Endothelial cell of umbilical vein (primary cell): Measurements from ENCODE around the gene LINC01488. TPM values are rescaled to one million over a fixed set of nuclear protein-coding genes. Genes with fewer than 3 reads are reported as not detected.

ENCODE experiments used
- BruUV-seq: library from RNA; stranded (reverse); fragments of 400-500 nt; replicated peaks from 2 replicates; lab custom pipeline; 2021; lab: Mats Ljungman, UMichigan
- CTCF ChIA-PET: fragments of 300-600, 350-600 bp; sonication (Branson Sonifier 250); formaldehyde crosslinking; loops from one replicate; lab custom pipeline; 2021; ENCODE audit warnings: antibody characterized with exemption, inconsistent platforms; lab: Charles Lee
- POLR2A ChIA-PET: fragments of 300-600, 350-600 bp; sonication (Branson Sonifier 250); formaldehyde crosslinking; loops from one replicate; lab custom pipeline; 2021; ENCODE audit warnings: antibody characterized with exemption, inconsistent platforms; lab: Charles Lee
- DNase-seq: peaks from one replicate; pipeline ENCODE4 v3.0.0-alpha.2; 2011; ENCODE audit warnings: low read depth, low spot score
- FAIRE-seq: peaks from 2 replicates; lab custom pipeline; 2011; peaks lifted over from hg19 to GRCh38; lab: Jason Lieb, UNC
- H2AFZ ChIP-seq: 2 replicates; pipeline ENCODE4 v1.6.0; 2012; ENCODE audit warnings: low read depth, low read length, control low read depth, inconsistent platforms
- H3K27ac ChIP-seq: 2 replicates; pipeline ENCODE4 v1.5.1; 2011; ENCODE audit warnings: low read depth, mild to moderate bottlenecking, control low read depth, low read length, moderate library complexity; ENCODE audit not compliant: insufficient read depth
- H3K27me3 ChIP-seq, 2 experiments: 2 replicates each; pipeline versions ENCODE4 v1.6.0 to v1.6.1; 2011; ENCODE audit warnings: low read length in 2 of 2, mixed read lengths in 1 of 2; ENCODE audit not compliant: control insufficient read depth in 2 of 2, insufficient read depth in 2 of 2
- H3K36me3 ChIP-seq, 2 experiments: 2 replicates in 1 of 2; 3 replicates in 1 of 2; pipeline ENCODE4 v1.5.1; 2011; ENCODE audit warnings: low read length in 2 of 2, mild to moderate bottlenecking in 1 of 2, moderate library complexity in 1 of 2; ENCODE audit not compliant: control insufficient read depth in 2 of 2, insufficient read depth in 2 of 2; ENCODE audit errors: extremely low read depth in 1 of 2
- H3K4me1 ChIP-seq: 3 replicates; pipeline ENCODE4 v1.5.1; 2011; ENCODE audit warnings: mild to moderate bottlenecking, low read length; ENCODE audit not compliant: control insufficient read depth, insufficient read depth; ENCODE audit errors: extremely low read depth
- H3K4me2 ChIP-seq: 2 replicates; pipeline ENCODE4 v1.6.1; 2011; ENCODE audit warnings: low read length, control low read depth, mixed read lengths; ENCODE audit not compliant: insufficient read depth
- H3K4me3 ChIP-seq, 3 experiments: fragments of 200-600 bp in 1 of 3; sonication (generic), shearing (Covaris generic) in 1 of 3; replicated peaks in 1 of 3; 2 replicates each; pipeline ENCODE4 v1.5.1; 2011 to 2016; ENCODE audit warnings: control low read depth in 3 of 3, low read length in 3 of 3, mild to moderate bottlenecking in 2 of 3, inconsistent platforms in 1 of 3, low read depth in 1 of 3, moderate library complexity in 1 of 3; ENCODE audit not compliant: insufficient read depth in 1 of 3
- H3K79me2 ChIP-seq: 2 replicates; pipeline ENCODE4 v1.6.0; 2012; ENCODE audit warnings: low read length, inconsistent platforms; ENCODE audit not compliant: control insufficient read depth, insufficient read depth
- H3K9ac ChIP-seq: replicated peaks from 2 replicates; pipeline ENCODE3; 2011; ENCODE audit warnings: low read length, control low read depth; ENCODE audit not compliant: insufficient read depth; ENCODE audit errors: extremely low read depth
- H3K9me1 ChIP-seq: replicated peaks from 3 replicates; pipeline ENCODE4 v1.6.0; 2011; ENCODE audit warnings: mild to moderate bottlenecking, low read length; ENCODE audit not compliant: control insufficient read depth, insufficient read depth; ENCODE audit errors: extremely low read depth
- H3K9me3 ChIP-seq: replicated peaks from 2 replicates; pipeline ENCODE4 v1.5.1; 2012; ENCODE audit warnings: low read length, inconsistent platforms; ENCODE audit not compliant: control insufficient read depth, insufficient read depth
- H4K20me1 ChIP-seq: replicated peaks from 2 replicates; pipeline ENCODE3; 2011; ENCODE audit warnings: mild to moderate bottlenecking, low read length; ENCODE audit not compliant: control insufficient read depth, insufficient read depth; ENCODE audit errors: extremely low read depth
- EZH2 ChIP-seq: IDR thresholded peaks from 2 replicates; pipeline ENCODE4 v1.6.1; 2012; ENCODE audit warnings: borderline replicate concordance, low read depth, mild to moderate bottlenecking, moderate library complexity, low read length, inconsistent platforms; ENCODE audit not compliant: severe bottlenecking
- FOS ChIP-seq: IDR thresholded peaks from 2 replicates; pipeline ENCODE4 v1.6.1; 2011; ENCODE audit warnings: mild to moderate bottlenecking, low read length, moderate library complexity, borderline replicate concordance; ENCODE audit not compliant: insufficient read depth
- GATA2 ChIP-seq: IDR thresholded peaks from 2 replicates; pipeline ENCODE4 v1.7.0; 2011; ENCODE audit warnings: low read depth, mild to moderate bottlenecking, moderate library complexity, mixed read lengths, low read length; ENCODE audit not compliant: insufficient read length, insufficient read depth
- JUN ChIP-seq: IDR thresholded peaks from 2 replicates; pipeline ENCODE4 v1.6.1; 2011; ENCODE audit warnings: borderline replicate concordance, low read depth; ENCODE audit not compliant: insufficient read length, insufficient read depth
- MYC ChIP-seq: IDR thresholded peaks from one replicate; pipeline ENCODE4 v1.6.1; 2011; ENCODE audit warnings: mild to moderate bottlenecking, low read depth, low read length
- POLR2A ChIP-seq: IDR thresholded peaks from 2 replicates; pipeline ENCODE4 v1.6.1; 2012; ENCODE audit warnings: low read depth, mild to moderate bottlenecking, control low read depth, low read length
- POLR2AphosphoS5 ChIP-seq: IDR thresholded peaks from 2 replicates; pipeline ENCODE4 v1.6.1; 2012; ENCODE audit warnings: low read depth, mild to moderate bottlenecking, control low read depth, low read length, moderate library complexity; ENCODE audit not compliant: insufficient read depth
- dilution Hi-C: fragments of 300-500 bp; cut with MboI; formaldehyde crosslinking; loops from one replicate; pipeline ENCODE4 v1.15.0; 2019; ENCODE audit warnings: low sequenced_read_pairs; ENCODE audit not compliant: extremely low pct_ligation_motif_present
- intact Hi-C: fragments of 100-400 bp; cut with micrococcal nuclease; formaldehyde crosslinking; loops from one replicate; pipeline ENCODE4 v1.10.0; 2022
- polyA plus RNA-seq, 4 experiments: library from polyadenylated mRNA; depleted of rRNA in 3 of 4; stranded (reverse) in 3 of 4; unstranded in 1 of 4; fragments of >200 nt; gene quantifications; 2 replicates each; pipeline versions ENCODE4 v1.2.1 to v1.2.3, GENCODE V29; 2011 to 2012; ENCODE audit warnings: missing spikeins in 1 of 4
- total RNA-seq: library from RNA; stranded (reverse); gene quantifications from 2 replicates; pipeline ENCODE4 v1.2.3, GENCODE V29; 2021
- TF ChIP-seq, protein P1 (sequence below): IDR thresholded peaks from 2 replicates; pipeline ENCODE4 v1.6.1; 2011; ENCODE audit not compliant: insufficient read depth, insufficient read length
- TF ChIP-seq, protein P2 (sequence below), 2 donors: IDR thresholded peaks; 1 replicate in 1 of 2; 2 replicates in 1 of 2; pipeline ENCODE4 v1.5.1; 2011; ENCODE audit warnings: low read length in 2 of 2, mild to moderate bottlenecking in 2 of 2, moderate library complexity in 2 of 2, control low read depth in 1 of 2, inconsistent platforms in 1 of 2, low read depth in 1 of 2; ENCODE audit not compliant: insufficient read depth in 1 of 2; ENCODE audit errors: extremely low read depth in 1 of 2

LINC01488 gene
- total and polyA plus RNA-seq, 2 donors (not counting 3 experiments of a cell fraction or from before 2014, with no cell fraction given) = not detected

DNA sequence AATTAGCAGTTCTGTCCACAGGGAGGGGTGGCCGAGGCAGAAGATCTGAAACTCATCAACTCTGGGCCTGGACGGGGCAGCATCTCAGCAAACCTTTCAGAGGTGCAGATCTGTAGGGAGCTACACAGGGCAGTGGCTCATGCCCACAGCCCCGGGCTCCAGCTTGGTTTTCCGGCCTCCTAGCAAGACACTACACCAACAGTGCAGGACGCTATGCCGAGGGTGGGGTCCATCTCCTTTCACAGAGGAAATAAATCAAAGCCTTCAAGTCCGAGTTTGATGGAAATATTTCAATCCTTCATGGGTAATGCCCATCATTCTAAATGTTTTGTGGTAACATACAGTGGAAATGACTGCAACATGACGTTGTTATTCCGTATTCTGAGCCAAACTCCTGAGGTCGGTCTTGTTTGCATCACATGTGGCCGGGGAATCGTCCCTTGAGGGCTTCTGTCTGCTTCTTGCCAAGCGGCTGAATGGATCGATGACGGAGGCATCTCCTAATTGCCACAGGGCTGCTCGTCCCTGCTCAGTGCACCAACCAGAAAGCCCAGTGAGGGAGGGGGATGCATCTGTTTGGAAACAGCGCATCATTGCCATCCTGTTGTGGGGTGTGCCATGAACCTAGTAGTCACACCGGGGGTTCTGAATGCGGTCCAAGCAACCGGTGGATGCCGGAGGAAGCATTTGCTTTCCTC is 30.0 kb downstream of the LINC01488 start:
- no peak overlapping the region for H3K4me3 ChIP-seq
- no peak overlapping the region for H3K27ac ChIP-seq
- H2AFZ ChIP-seq = no peak overlapping the region
- ChIA-PET POLR2A (no interaction called here), CTCF (no interaction called here)
- no peaks in the 10 kb centered on the region for H3K79me2 ChIP-seq
- BruUV-seq = no TSS peak
- dilution Hi-C loops = no loop called here
- FAIRE-seq (no peak), DNase-seq (no peak)
- H3K9ac ChIP-seq = no peak overlapping the region
- TF ChIP-seq EZH2 (no peak), FOS (no peak)
- TF ChIP-seq, protein P1, sequence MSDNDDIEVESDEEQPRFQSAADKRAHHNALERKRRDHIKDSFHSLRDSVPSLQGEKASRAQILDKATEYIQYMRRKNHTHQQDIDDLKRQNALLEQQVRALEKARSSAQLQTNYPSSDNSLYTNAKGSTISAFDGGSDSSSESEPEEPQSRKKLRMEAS = no peak
- H3K4me1 ChIP-seq = peaks cover 7% of the 10 kb centered on the region
- H3K9me3 ChIP-seq = no peaks in the 10 kb centered on the region
- H4K20me1 ChIP-seq = no peaks in the 10 kb centered on the region
- no peaks in the 10 kb centered on the region for H3K36me3 ChIP-seq
- no peak overlapping the region for H3K4me2 ChIP-seq
- no peaks in the 10 kb centered on the region for H3K27me3 ChIP-seq
- no peaks in the 10 kb centered on the region for H3K9me1 ChIP-seq
- intact Hi-C loops = no loop called here

DNA sequence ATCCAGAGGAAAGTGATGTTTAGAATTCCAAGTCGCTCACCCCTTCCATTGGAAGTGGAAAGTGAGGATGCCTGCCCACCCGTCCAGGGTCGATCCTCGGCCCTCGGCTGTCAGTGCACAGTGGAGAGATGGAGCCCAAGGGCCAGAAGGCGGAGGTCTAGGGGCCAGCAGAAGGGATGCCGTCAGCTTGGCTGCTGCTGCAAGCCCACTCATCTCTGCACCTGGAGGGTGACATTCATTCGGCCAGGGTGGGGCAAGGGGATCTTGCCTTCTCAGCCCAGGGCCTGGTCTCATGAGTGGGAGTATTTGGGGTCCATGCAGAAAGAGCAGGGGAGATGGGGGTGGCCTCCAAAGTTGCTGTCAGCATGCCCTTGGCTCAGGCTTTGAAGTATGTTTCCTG is 30.7 kb downstream of the LINC01488 start:
- H3K4me2 ChIP-seq = no peak overlapping the region
- H3K4me3 ChIP-seq = no peak overlapping the region
- ChIA-PET POLR2A (no interaction called here), CTCF (no interaction called here)
- no peaks in the 10 kb centered on the region for H4K20me1 ChIP-seq
- H3K9ac ChIP-seq = no peak overlapping the region
- H3K27ac ChIP-seq = no peak overlapping the region
- no peaks in the 10 kb centered on the region for H3K79me2 ChIP-seq
- H2AFZ ChIP-seq = no peak overlapping the region
- H3K9me1 ChIP-seq = no peaks in the 10 kb centered on the region
- BruUV-seq = no TSS peak
- H3K9me3 ChIP-seq = no peaks in the 10 kb centered on the region
- TF ChIP-seq, protein P2, sequence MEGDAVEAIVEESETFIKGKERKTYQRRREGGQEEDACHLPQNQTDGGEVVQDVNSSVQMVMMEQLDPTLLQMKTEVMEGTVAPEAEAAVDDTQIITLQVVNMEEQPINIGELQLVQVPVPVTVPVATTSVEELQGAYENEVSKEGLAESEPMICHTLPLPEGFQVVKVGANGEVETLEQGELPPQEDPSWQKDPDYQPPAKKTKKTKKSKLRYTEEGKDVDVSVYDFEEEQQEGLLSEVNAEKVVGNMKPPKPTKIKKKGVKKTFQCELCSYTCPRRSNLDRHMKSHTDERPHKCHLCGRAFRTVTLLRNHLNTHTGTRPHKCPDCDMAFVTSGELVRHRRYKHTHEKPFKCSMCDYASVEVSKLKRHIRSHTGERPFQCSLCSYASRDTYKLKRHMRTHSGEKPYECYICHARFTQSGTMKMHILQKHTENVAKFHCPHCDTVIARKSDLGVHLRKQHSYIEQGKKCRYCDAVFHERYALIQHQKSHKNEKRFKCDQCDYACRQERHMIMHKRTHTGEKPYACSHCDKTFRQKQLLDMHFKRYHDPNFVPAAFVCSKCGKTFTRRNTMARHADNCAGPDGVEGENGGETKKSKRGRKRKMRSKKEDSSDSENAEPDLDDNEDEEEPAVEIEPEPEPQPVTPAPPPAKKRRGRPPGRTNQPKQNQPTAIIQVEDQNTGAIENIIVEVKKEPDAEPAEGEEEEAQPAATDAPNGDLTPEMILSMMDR (IDR thresholded peaks at IDR 0.05; ENCODE audit: extremely low read depth in 1 of 2, insufficient read depth in 1 of 2, low read depth in 1 of 2, low read length in 2 of 2) = no peak
- TF ChIP-seq, protein P1 = no peak
- TF ChIP-seq POLR2AphosphoS5 (no peak), EZH2 (no peak), FOS (no peak), GATA2 (no peak), POLR2A (no peak), MYC (no peak), JUN (no peak)
- no peaks in the 10 kb centered on the region for H3K36me3 ChIP-seq
- intact Hi-C loops = no loop called here
- dilution Hi-C loops = no loop called here
- H3K4me1 ChIP-seq = peaks cover 7% of the 10 kb centered on the region
- no peaks in the 10 kb centered on the region for H3K27me3 ChIP-seq
- FAIRE-seq (no peak), DNase-seq (no peak)
